GM19025 (cell line): ENCODE data around the gene SMYD3.
A peak's percentile ranks its signal among the peaks of the same experiment; 100 is the strongest.

Source experiments
- ATAC-seq: cut with Tn5 transposase; IDR thresholded peaks from one replicate; pipeline ENCODE4 v1.9.1; 2021; ENCODE audit warnings: mild to moderate bottlenecking, low read depth, moderate library complexity; ENCODE audit not compliant: unreplicated experiment

SMYD3 gene

DNA sequence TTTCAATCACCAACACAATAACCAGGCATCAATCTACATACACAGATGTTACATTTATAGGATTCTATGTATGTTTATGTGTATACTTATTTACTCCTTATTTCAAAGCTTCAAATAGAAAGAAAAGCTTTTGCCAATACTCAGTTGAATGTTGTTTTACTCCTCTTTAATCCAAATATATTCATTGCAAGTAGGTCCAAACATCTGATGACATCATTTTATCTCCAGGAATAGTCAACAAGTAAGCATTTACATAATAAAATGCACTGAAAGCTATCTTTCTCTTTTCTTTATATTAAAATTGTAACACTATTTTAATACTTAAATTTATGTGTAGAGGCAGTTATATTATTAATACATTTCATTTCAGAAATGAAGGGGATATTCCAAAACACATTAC is 380.5 kb downstream of the SMYD3 start:
- ATAC-seq: no peak

DNA sequence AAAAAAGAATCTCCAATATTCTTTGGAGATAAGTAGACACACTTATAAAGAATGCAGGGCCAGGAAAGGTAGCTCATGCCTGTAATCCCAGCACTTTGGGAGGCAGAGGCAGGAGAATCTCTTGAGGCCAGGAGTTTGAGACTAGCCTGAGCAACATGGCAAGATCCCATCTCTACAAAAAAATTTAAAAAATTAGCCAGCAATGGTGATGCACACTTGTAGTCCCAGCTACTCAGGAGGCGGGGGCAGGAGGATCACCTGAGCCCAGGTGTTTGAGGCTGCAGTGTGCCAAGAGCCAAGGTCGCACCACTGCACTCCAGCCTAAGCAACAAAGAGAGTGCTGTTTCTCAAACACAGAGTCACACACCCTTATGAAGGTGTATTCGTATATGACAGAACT is 385.0 kb downstream of the SMYD3 start:
- ATAC-seq: no peak

- no peak for ATAC-seq
These were observed 385.5 kb downstream of the SMYD3 start for GRCh38 chr1:246121533-246121932.

DNA sequence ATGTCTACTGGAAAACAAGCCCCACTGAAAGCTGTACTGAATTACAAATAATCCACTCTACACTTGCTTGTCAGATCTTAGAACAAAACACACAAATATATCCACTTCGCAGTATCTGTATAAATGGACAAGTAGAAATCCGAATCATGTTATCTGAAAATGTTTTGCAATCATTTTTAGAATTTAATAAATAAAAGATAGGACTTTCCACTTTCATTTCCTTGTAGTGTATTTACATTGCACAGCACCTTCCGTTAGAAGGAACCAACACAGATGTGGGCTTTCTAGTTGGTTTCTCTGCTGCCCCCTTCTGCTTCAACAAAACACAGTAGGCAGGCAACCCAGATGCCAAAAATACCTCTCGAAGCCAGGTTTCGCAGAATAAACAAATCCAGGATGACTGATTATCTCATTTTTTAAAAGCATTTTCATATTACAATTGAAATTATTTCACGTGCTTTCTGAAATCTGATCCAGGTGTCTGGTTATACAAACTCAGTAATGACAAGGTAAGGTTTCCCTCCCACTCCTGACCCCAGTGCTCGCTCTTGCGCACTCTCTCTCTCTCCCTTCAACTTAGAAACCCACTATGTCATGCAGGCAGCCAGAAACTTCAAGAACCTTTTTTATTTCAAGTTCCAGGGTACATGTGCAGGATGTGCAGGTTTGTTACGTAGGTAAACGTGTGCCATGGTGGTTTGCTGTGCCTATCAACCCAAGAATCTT is 389.9 kb downstream of the SMYD3 start:
- ATAC-seq: peak; percentile 81

- no peak for ATAC-seq
These were observed 392.7 kb downstream of the SMYD3 start for GRCh38 chr1:246114369-246114768.

- ATAC-seq: no peak
These were observed 393.5 kb downstream of the SMYD3 start for GRCh38 chr1:246113555-246114095.

DNA sequence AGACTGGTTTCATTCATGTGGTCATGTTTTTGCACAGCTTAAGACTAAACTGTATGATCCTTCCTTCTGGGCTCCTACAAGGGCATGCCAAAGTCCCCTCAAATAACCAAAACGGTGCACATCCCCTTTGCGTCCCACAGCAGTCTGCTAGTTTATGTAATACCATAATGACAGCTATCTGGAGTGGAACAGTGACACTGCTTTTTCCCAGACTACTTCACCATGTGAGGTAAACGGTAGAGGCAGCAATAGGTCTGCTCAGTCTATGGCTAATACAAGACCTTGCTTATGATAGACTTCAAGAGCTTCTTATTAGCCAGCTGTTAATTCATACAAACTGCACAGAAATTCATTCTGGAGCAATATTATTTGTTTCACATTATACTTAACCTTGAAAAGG is 395.5 kb downstream of the SMYD3 start:
- no peak for ATAC-seq

GRCh38 chr1:246110343-246111219 is 396.5 kb downstream of the SMYD3 start:
- no peak for ATAC-seq

- no peak for ATAC-seq
These were observed 398.7 kb downstream of the SMYD3 start for GRCh38 chr1:246108278-246108925.

- ATAC-seq: no peak
These were observed 399.4 kb downstream of the SMYD3 start for GRCh38 chr1:246107516-246108277.

DNA sequence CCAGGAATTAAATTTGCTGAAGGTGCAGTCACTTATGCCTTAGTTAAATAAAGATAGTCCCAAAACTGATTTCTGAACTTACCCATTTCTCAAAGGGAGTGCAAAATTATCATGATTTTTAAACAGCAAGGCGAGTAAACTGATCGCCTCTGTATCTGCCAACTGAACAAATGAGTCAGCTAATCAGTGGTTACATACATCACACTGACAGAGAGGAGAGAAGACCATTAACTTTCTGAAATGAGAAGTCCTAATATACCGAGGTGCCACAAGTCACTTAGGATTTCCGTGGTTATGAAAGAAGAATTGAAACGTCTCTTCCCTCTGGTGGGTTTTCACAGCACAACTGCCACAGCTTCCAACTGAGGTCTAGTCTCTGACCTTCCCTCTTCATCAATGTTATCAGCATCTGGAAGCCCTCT is 400.7 kb downstream of the SMYD3 start:
- no peak for ATAC-seq

DNA sequence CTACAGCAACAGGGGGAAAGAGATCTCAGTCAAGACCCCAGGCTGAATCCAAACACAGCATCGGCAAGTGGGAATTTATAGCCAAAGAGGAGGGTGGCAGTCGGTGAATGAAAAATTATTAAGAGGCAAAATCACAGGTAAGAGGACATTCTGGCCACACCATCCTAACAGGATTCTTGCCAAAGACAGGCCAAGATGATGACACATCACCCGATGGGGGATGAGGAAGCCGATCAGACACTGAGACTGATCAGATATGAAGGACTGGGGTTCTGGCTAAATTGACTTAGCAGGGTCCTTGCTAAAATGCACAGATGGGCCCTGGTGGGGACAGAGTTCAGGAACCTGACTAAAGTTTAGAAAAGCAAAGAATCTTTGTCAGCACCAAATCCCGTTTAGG is 402.2 kb downstream of the SMYD3 start:
- no peak for ATAC-seq

DNA sequence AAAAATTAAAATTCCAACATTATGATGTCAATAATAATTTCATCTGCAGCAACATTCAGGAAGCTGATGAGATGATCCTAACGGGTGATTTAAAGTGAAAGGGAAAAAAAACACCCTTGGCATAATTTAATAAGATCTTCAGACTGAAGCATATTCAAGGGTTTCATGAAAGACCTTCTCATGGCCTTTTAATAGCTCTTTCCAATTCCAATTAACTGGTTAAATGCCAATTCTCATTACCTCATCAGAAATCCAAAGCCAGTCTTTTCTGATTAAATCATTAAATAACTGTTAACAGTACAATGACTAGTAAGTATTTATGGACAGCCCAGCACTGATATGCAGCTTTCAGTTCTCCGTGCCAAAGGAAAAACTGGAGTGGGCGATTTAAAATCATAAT is 407.5 kb downstream of the SMYD3 start:
- no peak for ATAC-seq

GRCh38 chr1:246096356-246096755 is 410.7 kb downstream of the SMYD3 start:
- no peak for ATAC-seq

DNA sequence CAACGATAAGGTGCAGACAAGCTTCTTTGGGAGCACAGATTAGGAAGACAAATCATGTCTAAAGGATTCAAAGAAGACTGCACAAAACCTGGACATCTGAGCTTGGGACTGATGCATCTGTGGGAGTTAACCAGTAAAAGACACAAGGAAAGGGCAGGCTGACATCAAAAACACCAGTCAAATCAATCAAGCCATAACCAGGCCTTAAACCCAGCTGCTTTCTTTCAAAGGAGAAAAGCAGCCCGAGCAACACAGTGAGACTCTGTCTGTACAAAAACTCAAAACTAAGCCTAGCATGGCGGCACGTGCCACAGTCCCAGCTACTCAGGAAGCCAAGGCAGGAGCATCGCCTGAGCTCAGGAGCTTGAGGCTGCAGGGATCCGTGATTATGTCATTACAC is 411.6 kb downstream of the SMYD3 start:
- no peak for ATAC-seq

DNA sequence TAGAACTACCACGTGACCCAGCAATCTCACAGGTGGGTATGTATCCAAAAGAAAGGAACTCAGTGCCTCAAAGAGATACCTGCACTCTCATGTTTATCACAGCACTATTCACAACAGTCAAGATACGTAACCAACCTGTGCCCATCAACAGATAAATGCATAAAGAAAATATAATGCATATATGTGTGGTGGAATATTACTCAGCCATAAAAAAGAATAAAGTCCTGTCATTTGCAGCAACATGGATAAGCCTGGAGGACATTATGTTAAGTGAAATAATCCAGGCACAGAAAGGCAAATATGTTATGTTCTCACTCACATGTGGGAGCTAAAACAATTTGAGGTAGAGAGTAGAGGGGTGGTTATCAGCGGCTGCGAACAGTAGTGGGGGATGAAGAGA is 413.8 kb downstream of the SMYD3 start:
- ATAC-seq: no peak

DNA sequence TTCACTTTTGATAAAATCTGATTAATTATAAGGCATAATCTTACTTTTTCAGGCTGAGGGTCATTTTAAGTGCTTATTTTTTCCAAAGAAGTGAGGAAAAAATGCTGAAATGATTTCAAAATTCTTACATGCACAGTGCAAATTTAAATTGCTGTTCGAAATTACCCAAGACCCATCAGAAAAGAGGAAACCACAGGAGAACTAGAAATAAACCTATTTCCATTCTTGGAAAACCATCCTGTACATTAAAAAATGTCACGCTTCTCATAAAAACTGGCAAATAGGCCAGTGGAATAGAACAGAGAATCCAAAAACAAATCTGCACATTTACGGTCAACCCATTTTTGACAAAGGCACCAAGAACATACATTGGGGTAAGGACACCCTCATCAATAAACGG is 414.9 kb downstream of the SMYD3 start:
- ATAC-seq: no peak

GRCh38 chr1:246091477-246091876 is 415.6 kb downstream of the SMYD3 start:
- ATAC-seq: no peak

GRCh38 chr1:246086191-246086590 is 420.9 kb downstream of the SMYD3 start:
- no peak for ATAC-seq

GRCh38 chr1:246083416-246083815 is 423.7 kb downstream of the SMYD3 start:
- ATAC-seq: no peak
